ENCODE measurements around the gene ZBTB7B. TPM values are rescaled to one million over a fixed set of nuclear protein-coding genes. Genes with fewer than 3 reads are reported as not detected.
"Not testable (repeated sequence)": the region's sequence is repeated elsewhere in the genome, so short reads cannot be mapped to it uniquely, and the experiment has no call there.

The ZBTB7B gene
- total RNA-seq, 1 donor from 2014 or later = 8.1 TPM

DNA sequence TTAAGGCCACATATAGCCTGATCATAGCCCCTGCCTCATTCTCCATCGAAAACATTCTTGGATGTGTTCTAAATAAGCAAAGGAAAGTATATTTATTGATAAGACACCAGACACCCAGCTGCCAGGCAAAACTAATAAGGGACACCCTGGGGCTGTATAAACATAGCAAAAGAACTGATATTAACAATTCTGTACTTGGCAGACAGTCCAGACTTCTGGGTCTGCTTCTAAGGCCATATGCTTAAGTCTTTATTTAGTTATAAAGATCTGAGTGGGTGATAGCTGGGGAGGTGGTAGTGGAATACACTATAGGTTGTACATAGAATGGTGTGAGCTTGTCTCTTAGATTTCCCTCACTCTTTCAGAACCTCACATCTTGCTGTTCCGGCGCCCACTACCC lies 24.2 kb upstream of the ZBTB7B start:
- no peak overlapping the region for H3K27ac Mint-ChIP-seq (ENCODE audit: unreplicated experiment)
- no peaks in the 10 kb centered on the region for H3K27me3 Mint-ChIP-seq (ENCODE audit: unreplicated experiment)

DNA sequence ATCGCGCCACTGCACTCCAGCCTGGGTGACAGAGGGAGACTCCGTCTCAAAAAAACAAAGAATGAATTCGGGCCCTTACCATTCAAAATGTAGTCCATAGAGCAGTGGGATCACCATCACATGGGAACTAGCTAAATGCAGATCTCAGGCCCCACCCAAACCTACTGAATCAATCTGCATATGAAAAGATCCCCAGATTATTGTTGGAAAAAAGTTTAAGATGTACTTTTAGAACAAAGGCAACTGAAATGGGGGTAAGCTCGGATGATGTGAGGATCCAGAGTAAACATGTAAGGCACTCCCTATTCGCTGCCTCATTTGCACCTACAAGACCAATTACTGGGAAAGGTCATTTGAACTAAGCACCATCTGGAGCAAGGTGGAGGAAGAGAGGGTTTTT lies 20.3 kb upstream of the ZBTB7B start:
- Mint-ChIP-seq H3K27ac (ENCODE audit: unreplicated experiment) (peak overlapping the region; percentile 12), H3K27me3 (ENCODE audit: unreplicated experiment) (no peaks in the 10 kb centered on the region), H3K36me3 (ENCODE audit: unreplicated experiment) (no peaks in the 10 kb centered on the region), H3K9me3 (ENCODE audit: unreplicated experiment) (peaks cover 2% of the 10 kb centered on the region), H3K4me3 (ENCODE audit: unreplicated experiment) (no peak overlapping the region), H3K4me1 (ENCODE audit: low read depth, unreplicated experiment) (no peaks in the 10 kb centered on the region)
- DNase-seq = no peak
- no peak for TF ChIP-seq CTCF (IDR thresholded peaks at IDR 0.05; ENCODE audit: partially characterized antibody, unreplicated experiment)

More for the DNA sequence above, 24.2 kb upstream of the ZBTB7B start:
- H3K36me3 Mint-ChIP-seq (ENCODE audit: unreplicated experiment) = no peaks in the 10 kb centered on the region
- H3K9me3 Mint-ChIP-seq (ENCODE audit: unreplicated experiment) = no peaks in the 10 kb centered on the region
- H3K4me1 Mint-ChIP-seq (ENCODE audit: low read depth, unreplicated experiment) = no peaks in the 10 kb centered on the region
- no peak for DNase-seq
- TF ChIP-seq CTCF (IDR thresholded peaks at IDR 0.05; ENCODE audit: partially characterized antibody, unreplicated experiment) = no peak
- no peak overlapping the region for H3K4me3 Mint-ChIP-seq (ENCODE audit: unreplicated experiment)

- TF ChIP-seq CTCF (IDR thresholded peaks at IDR 0.05; ENCODE audit: partially characterized antibody, unreplicated experiment) = no peak
- DNase-seq = peak; percentile 93
- peak within 1 kb of the TSS; percentile 12 for H3K27ac Mint-ChIP-seq (ENCODE audit: unreplicated experiment)
Observed at GRCh38 chr1:154982897-154983648, 19.5 kb upstream of the ZBTB7B start, which contains the start of gene FLAD1. TSS of gene FLAD1 (plus strand) at chr1:154983344. CDS start at chr1:154983695, 351 bp downstream.

DNA sequence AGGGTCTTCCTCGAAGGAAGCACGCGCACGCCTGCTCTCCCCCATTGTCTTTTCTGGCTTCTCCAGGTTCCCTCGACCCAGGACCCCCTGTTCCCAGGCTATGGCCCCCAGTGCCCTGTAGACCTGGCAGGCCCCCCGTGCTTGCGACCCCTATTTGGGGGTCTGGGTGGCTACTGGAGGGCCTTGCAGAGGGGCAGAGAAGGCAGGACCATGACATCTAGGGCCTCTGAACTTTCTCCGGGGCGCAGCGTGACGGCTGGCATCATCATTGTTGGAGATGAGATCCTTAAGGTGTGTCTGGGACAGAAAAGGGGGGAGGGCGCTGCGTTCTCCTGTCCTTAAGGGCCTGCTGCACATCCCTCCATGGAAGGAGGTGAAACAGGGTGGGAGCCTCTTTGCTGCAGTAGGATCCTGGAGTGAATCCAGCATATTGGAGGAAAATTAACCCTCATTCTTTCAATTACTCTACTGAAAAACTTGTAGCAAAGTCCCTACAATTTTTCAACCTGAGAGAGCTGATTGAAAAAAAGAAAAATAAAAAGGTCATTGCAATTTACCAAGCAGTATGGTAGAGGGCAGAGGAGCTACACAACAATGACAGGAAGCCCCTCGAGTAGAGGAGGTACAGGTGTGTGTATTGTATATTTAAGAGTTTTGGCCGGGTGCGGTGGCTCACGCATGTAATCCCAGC lies 18.7 kb upstream of the ZBTB7B start:
- Mint-ChIP-seq H3K9me3 (ENCODE audit: unreplicated experiment) (peaks cover 2% of the 10 kb centered on the region), H3K27ac (ENCODE audit: unreplicated experiment) (no peak overlapping the region)

More at GRCh38 chr1:154982897-154983648, 19.5 kb upstream of the ZBTB7B start, which contains the start of gene FLAD1:
- Mint-ChIP-seq H3K4me3 (ENCODE audit: unreplicated experiment) (no peak within 1 kb of the TSS), H3K9me3 (ENCODE audit: unreplicated experiment) (peaks cover 2% of the 10 kb centered on the region), H3K27me3 (ENCODE audit: unreplicated experiment) (no peaks in the 10 kb centered on the region), H3K36me3 (ENCODE audit: unreplicated experiment) (no peaks in the 10 kb centered on the region), H3K4me1 (ENCODE audit: low read depth, unreplicated experiment) (no peaks in the 10 kb centered on the region)

DNA sequence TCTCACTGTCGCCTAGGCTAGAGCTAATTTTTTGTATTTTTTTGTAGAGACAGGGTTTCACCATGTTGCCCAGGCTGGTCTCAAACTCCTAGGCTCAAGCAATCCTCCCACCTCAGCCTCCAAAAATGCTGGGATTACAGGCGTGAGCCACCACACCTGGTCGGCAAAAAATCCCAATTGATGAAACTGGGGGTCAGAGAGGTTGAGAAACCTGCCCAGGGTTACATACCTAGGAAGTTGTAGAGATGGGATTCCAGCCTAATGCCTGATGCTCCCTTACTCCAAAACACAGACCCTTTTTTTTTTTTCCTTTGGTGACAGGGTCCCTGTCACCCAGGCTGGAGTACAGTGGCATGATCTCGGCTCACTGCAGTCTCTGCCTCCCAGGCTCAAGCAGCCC lies 15.9 kb upstream of the ZBTB7B start:
- not testable (repeated sequence) for DNase-seq; H3K27ac Mint-ChIP-seq (ENCODE audit: unreplicated experiment); H3K27me3 Mint-ChIP-seq (ENCODE audit: unreplicated experiment); H3K4me1 Mint-ChIP-seq (ENCODE audit: low read depth, unreplicated experiment); H3K36me3 Mint-ChIP-seq (ENCODE audit: unreplicated experiment); H3K4me3 Mint-ChIP-seq (ENCODE audit: unreplicated experiment); H3K9me3 Mint-ChIP-seq (ENCODE audit: unreplicated experiment)

More for the DNA sequence above, 18.7 kb upstream of the ZBTB7B start:
- no peak for DNase-seq
- H3K4me3 Mint-ChIP-seq (ENCODE audit: unreplicated experiment) = no peak overlapping the region
- H3K36me3 Mint-ChIP-seq (ENCODE audit: unreplicated experiment) = peaks cover 2% of the 10 kb centered on the region
- no peak for TF ChIP-seq CTCF (IDR thresholded peaks at IDR 0.05; ENCODE audit: partially characterized antibody, unreplicated experiment)
- peaks cover 3% of the 10 kb centered on the region for H3K27me3 Mint-ChIP-seq (ENCODE audit: unreplicated experiment)
- H3K4me1 Mint-ChIP-seq (ENCODE audit: low read depth, unreplicated experiment) = peaks cover 3% of the 10 kb centered on the region

Data from glutamatergic neuron (in vitro differentiated cells).